ENCODE measurements around the gene OR4Q2.
"Not testable (repeated sequence)": the region's sequence is repeated elsewhere in the genome, so short reads cannot be mapped to it uniquely, and the experiment has no call there.

OR4Q2 gene

GRCh38 chr14:20001863-20002262 lies at the start of gene OR4Q2:
TSS of gene OR4Q2 (plus strand) at chr14:20002163.
- DNase-seq (ENCODE audit: low read depth): no peak

- not testable (repeated sequence) for DNase-seq (ENCODE audit: low read depth)
Measured at GRCh38 chr14:19969735-19970134, 32.2 kb upstream of the OR4Q2 start.

- DNase-seq (ENCODE audit: low read depth): no peak
Measured at GRCh38 chr14:19974844-19975243, 27.1 kb upstream of the OR4Q2 start.

- DNase-seq (ENCODE audit: low read depth): no peak
Measured at GRCh38 chr14:19975291-19975690, 26.7 kb upstream of the OR4Q2 start, which contains the start of gene OR4K15. TSS of gene OR4K15 (plus strand) at chr14:19975591. CDS start at chr14:19975591, 0 bp downstream.

- no peak for DNase-seq (ENCODE audit: low read depth)
Measured at GRCh38 chr14:19993438-19993837, 8.5 kb upstream of the OR4Q2 start.

- no peak for DNase-seq (ENCODE audit: low read depth)
Measured at GRCh38 chr14:20002319-20002718, 356 bp downstream of the OR4Q2 start.

- DNase-seq (ENCODE audit: low read depth): no peak
Measured at GRCh38 chr14:20008156-20008555, 6.2 kb downstream of the OR4Q2 start.

- no peak for DNase-seq (ENCODE audit: low read depth)
Measured at GRCh38 chr14:20019257-20019865, 17.4 kb downstream of the OR4Q2 start, which contains the start of gene OR4K14. TSS of gene OR4K14 (minus strand) at chr14:20019307. CDS start at chr14:20015193, 4,114 bp downstream.

- DNase-seq (ENCODE audit: low read depth): no peak
Measured at GRCh38 chr14:20031058-20031457, 29.1 kb downstream of the OR4Q2 start.

GRCh38 chr14:20035449-20035848 lies 33.5 kb downstream of the OR4Q2 start:
- no peak for DNase-seq (ENCODE audit: low read depth)

- DNase-seq (ENCODE audit: low read depth): no peak
Measured at GRCh38 chr14:20035938-20036337, 34.0 kb downstream of the OR4Q2 start, which contains the start of gene OR4K13. TSS of gene OR4K13 (minus strand) at chr14:20036038. CDS start at chr14:20034758, 1,280 bp downstream.

- DNase-seq (ENCODE audit: low read depth): no peak
Measured at GRCh38 chr14:20044243-20044642, 42.3 kb downstream of the OR4Q2 start.

- no peak for DNase-seq (ENCODE audit: low read depth)
Measured at GRCh38 chr14:20048202-20048601, 46.2 kb downstream of the OR4Q2 start.

Data from fibroblast of the conjunctiva (primary cell).